Measurements from ENCODE around the gene SLC6A11.

Gene SLC6A11

DNA sequence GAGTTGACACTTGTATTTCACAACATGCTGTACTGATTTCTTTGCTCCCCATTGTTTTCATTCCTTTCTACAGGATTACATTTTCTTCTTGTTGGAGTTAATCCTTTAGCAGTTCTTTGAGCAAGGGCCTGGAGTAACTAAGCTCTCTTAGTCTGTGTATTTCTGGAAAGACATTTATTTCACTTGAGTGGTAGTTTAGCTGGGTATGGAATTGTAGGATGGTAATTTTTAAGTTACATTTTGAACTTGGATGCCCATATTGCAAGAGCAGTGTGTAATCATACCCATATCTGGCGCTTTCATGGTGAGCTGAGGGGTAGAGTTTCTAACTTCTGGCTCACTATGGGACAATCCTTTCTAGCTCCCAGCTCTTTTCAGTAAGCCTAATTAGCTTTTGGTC is 74.6 kb downstream of the SLC6A11 start:
- no peak overlapping the region for H3K4me3 ChIP-seq (ENCODE audit: low read length)
- no peak for DNase-seq (ENCODE audit: low read depth)
- TF ChIP-seq, protein P1, sequence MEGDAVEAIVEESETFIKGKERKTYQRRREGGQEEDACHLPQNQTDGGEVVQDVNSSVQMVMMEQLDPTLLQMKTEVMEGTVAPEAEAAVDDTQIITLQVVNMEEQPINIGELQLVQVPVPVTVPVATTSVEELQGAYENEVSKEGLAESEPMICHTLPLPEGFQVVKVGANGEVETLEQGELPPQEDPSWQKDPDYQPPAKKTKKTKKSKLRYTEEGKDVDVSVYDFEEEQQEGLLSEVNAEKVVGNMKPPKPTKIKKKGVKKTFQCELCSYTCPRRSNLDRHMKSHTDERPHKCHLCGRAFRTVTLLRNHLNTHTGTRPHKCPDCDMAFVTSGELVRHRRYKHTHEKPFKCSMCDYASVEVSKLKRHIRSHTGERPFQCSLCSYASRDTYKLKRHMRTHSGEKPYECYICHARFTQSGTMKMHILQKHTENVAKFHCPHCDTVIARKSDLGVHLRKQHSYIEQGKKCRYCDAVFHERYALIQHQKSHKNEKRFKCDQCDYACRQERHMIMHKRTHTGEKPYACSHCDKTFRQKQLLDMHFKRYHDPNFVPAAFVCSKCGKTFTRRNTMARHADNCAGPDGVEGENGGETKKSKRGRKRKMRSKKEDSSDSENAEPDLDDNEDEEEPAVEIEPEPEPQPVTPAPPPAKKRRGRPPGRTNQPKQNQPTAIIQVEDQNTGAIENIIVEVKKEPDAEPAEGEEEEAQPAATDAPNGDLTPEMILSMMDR (IDR thresholded peaks at IDR 0.05; ENCODE audit: insufficient read depth, low read depth, low read length, missing control alignments) = no peak

DNA sequence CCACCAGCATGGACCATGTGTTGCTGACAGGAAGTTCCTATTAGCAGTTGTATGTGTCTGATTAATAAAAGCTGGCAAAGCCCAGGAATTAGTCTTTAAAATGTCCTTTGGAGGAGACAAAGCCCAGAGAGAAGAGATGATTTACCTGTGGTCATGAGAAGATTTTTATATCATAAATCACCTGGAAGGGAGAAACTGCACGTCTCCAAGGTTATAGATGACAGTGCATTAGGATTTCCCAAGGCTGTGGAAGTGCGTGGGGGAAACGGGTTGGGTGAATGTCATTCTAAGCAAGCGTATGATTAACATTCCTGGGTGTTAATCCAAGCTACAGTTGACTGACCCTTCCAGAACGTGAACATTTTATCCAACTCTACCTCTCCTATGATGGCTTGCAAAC is 76.6 kb downstream of the SLC6A11 start:
- no peak overlapping the region for H3K4me3 ChIP-seq (ENCODE audit: low read length)
- TF ChIP-seq, protein P1 (IDR thresholded peaks at IDR 0.05; ENCODE audit: insufficient read depth, low read depth, low read length, missing control alignments) = no peak
- DNase-seq (ENCODE audit: low read depth) = peak; percentile 34

DNA sequence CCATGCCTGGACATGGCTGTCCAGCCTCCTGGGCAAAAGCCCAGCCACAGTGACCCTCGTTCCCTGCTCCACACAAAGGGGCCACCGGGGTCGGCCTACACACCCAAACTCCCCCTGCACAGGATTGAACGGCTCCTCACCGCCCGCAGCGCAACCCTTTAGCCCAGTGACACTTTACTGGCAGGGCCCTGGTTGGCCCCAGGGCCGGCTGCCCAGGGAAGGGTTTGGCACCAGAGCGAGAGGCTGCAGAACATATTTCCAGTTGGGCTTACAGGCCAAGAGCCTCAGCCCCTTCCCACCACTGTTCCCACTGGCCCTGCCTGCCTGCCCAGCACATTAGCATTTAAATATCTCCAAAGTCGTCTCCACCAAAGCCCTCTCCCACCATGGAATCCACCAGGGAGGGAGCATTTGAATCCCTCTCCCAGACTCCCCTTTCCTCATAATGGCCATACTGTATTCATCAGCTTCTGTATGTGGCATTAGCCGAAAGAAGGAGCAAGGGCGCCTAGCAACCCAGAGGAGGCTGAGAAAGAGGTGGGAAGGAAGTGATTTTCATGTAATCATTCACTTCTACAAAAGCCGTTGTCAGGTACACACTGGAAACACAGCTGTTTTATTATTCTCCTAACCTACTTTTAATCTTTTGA is 85.4 kb downstream of the SLC6A11 start:
- no peak overlapping the region for H3K4me3 ChIP-seq (ENCODE audit: low read length)
- TF ChIP-seq, protein P1 (IDR thresholded peaks at IDR 0.05; ENCODE audit: insufficient read depth, low read depth, low read length, missing control alignments) = no peak
- no peak for DNase-seq (ENCODE audit: low read depth)

DNA sequence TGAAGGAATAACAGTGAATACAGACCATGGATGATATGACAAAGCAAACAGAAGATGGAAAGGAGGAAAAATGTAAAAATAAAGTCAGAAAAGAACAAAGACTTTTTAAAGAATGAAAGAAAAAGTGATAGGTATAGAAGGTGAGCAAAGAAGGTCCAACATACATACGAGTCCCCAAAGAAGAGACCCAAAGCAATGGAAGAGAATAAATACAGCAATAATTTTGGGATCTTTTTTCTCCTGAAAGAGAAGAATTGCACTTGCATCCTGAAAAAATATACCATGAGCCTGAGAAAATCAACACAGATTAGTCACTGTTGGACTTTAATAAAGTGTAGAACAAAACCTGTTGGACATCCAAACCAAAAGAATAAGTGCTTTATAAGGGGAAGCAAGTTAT is 91.2 kb downstream of the SLC6A11 start:
- no peak for DNase-seq (ENCODE audit: low read depth)
- H3K4me3 ChIP-seq (ENCODE audit: low read length) = no peak overlapping the region
- TF ChIP-seq, protein P1 (IDR thresholded peaks at IDR 0.05; ENCODE audit: insufficient read depth, low read depth, low read length, missing control alignments) = no peak

DNA sequence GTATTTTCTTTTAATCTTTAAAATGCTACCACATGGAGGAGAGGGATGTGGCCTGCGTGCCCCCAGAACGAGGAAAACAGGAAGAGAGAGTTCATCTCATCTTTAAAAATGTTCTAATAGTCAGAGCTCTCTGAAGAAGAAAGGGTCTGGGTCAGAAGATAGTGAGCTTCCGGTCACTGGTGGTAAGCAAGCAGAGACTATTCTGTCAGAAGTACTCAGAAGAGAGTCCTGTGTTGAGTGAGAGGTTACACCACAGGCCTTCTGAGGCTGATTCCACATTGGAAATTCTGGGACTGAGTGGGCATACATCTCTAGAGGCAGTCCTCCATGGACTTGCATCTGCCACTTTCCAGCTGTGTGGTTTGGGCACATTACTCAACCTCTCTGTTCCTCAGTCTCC is 94.3 kb downstream of the SLC6A11 start:
- TF ChIP-seq, protein P1 (IDR thresholded peaks at IDR 0.05; ENCODE audit: insufficient read depth, low read depth, low read length, missing control alignments) = no peak
- DNase-seq (ENCODE audit: low read depth) = no peak
- H3K4me3 ChIP-seq (ENCODE audit: low read length) = no peak overlapping the region

DNA sequence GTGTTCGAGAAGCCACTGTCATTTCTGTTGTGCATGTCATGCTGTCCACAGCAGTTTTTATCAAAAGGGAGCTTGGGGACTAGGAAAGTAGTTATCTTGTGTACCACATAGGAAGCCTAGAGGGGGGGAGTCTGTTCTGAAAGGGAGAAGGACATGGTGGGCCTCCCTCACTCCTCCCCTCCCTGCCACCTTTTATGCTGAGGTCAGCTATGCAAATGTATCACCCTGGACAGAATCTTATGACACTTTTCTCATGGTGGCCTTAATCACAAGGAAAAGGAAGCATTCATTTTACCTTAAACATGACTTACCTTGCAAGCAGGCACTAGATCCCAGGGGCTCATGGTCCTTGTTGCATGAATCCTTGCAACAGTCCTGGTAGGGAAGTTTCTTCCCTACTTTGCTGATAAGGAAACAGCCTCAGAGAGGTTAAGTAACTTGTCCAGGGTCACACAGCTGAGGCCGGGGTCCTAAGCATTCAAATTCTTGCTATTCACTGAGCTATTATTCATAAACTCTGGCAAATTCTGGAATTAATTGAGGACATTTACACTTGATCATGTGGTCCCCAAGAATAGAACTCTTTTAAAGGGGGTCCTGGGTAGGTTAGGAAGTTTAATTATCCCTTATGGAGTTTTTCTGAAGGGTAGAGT is 95.4 kb downstream of the SLC6A11 start:
- TF ChIP-seq, protein P1 (IDR thresholded peaks at IDR 0.05; ENCODE audit: insufficient read depth, low read depth, low read length, missing control alignments) = no peak
- DNase-seq (ENCODE audit: low read depth) = no peak
- no peak overlapping the region for H3K4me3 ChIP-seq (ENCODE audit: low read length)

DNA sequence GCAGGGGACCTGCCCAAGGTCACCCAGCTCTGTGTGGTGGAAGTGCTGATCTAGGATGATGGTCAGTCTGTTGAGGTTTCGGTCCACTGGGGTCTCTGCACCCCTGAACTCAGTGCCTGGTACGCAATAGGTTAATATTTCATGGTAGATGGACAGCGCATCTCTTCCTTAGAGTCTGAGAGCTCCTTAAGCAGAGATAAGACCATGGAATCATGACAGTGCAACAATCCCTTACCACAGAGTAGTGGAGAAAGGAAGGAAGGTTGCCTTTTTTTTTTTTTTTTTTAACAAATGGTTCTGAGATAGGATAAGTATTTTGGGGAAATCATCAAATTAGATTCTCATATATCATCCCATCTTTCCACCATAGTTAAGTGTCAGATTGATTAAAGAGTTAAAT is 96.8 kb downstream of the SLC6A11 start:
- TF ChIP-seq, protein P1 (IDR thresholded peaks at IDR 0.05; ENCODE audit: insufficient read depth, low read depth, low read length, missing control alignments) = no peak
- no peak for DNase-seq (ENCODE audit: low read depth)
- no peak overlapping the region for H3K4me3 ChIP-seq (ENCODE audit: low read length)

All from epithelial cell of esophagus (primary cell).